GM23248 (cell line): ENCODE measurements around the gene ZNF692.

ENCODE experiments used
- EZH2 ChIP-seq: fragments of 200-600 bp; sonication (generic); IDR thresholded peaks from 2 replicates; pipeline ENCODE4 v1.6.1; 2018; ENCODE audit warnings: antibody characterized with exemption, mild to moderate bottlenecking; ENCODE audit not compliant: insufficient read depth, poor library complexity, severe bottlenecking
- EZH2phosphoT487 ChIP-seq: fragments of 200-600 bp; sonication (generic); IDR thresholded peaks from 2 replicates; pipeline ENCODE4 v1.6.1; 2018; ENCODE audit warnings: antibody characterized with exemption, moderate library complexity, mild to moderate bottlenecking, low read depth; ENCODE audit not compliant: insufficient read depth

DNA sequence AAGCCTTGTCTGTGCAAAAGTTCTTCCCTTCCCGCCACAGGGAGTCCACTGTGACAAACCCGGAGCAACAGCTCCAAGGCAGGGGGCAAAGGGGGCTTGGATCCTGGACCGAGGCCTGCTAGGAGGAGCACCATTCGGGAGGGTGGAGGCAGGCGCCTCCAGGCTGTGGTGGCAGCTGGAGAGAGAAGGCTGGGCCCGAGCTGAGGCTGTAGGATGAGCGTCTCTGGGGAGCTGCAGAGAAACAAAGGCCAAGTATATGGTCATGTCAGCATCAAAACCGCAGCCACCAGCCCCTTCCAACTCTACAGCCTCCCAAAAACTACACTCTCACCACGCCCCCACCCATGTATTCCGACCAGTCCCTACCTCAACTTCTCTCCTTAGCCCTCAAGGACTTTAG is 33.7 kb downstream of the ZNF692 start:
- TF ChIP-seq EZH2 = no peak
- TF ChIP-seq EZH2phosphoT487 = no peak
